H1 (cell line): ENCODE data around the gene TLK2. TPM values are rescaled to one million over a fixed set of nuclear protein-coding genes. Genes with fewer than 3 reads are reported as not detected.

ENCODE experiments used
- HDAC6 ChIP-seq: IDR thresholded peaks from one replicate; pipeline ENCODE4 v1.7.1; 2012; ENCODE audit warnings: low read depth, mild to moderate bottlenecking, inconsistent platforms, low read length, moderate library complexity
- KDM1A ChIP-seq: fragments of 200-600, 300-600 bp; sonication (generic); IDR thresholded peaks from 2 replicates; pipeline ENCODE4 v1.7.1; 2016; ENCODE audit warnings: mild to moderate bottlenecking, low read length, borderline replicate concordance
- PHF8 ChIP-seq: fragments of 200-600 bp; sonication (generic); conservative IDR thresholded peaks from 2 replicates; pipeline ENCODE4 v1.7.1; 2012; ENCODE audit warnings: low read depth, mild to moderate bottlenecking, inconsistent platforms, low read length, moderate library complexity
- polyA plus RNA-seq, 7 experiments: library from polyadenylated mRNA; depleted of rRNA in 3 of 7; stranded (reverse) in 5 of 7; unstranded in 2 of 7; fragments of >200 nt in 5 of 7; fragments of 200-250 nt in 2 of 7; gene quantifications; 1 replicate in 5 of 7; 2 replicates in 1 of 7; 4 replicates in 1 of 7; pipeline versions ENCODE4 v1.2.1 to v1.2.3, GENCODE V29; 2011 to 2013; ENCODE audit warnings: missing spikeins in 2 of 7, mixed read lengths in 2 of 7
- total RNA-seq: library from RNA; stranded (reverse); fragmentation: NEBNext Ultra II Directional; extraction: Animal tissue kit (Norgen Biotek cat#: 25700); gene quantifications from 2 replicates; pipeline ENCODE4 v1.2.1, GENCODE V29; 2021
- TF ChIP-seq, protein P1 (sequence below): fragments of 300-600 bp; sonication (generic); IDR thresholded peaks from 2 replicates; pipeline ENCODE4 v1.7.1; 2012; ENCODE audit warnings: low read length, moderate library complexity, mild to moderate bottlenecking, inconsistent platforms; ENCODE audit not compliant: insufficient replicate concordance
- TF ChIP-seq, protein P2 (sequence below): IDR thresholded peaks from 2 replicates; pipeline ENCODE4 v1.6.1; 2011; ENCODE audit warnings: low read depth, mild to moderate bottlenecking, low read length; ENCODE audit not compliant: insufficient read depth
- TF ChIP-seq, protein P3 (sequence below): IDR thresholded peaks from 2 replicates; pipeline ENCODE4 v1.6.1; 2012; ENCODE audit warnings: low read length, inconsistent platforms

TLK2 gene
- total and polyA plus RNA-seq, 2 of the 8 experiments (the other 6 are each of a cell fraction or from before 2014, with no cell fraction given): 43.1 to 59.9 TPM

DNA sequence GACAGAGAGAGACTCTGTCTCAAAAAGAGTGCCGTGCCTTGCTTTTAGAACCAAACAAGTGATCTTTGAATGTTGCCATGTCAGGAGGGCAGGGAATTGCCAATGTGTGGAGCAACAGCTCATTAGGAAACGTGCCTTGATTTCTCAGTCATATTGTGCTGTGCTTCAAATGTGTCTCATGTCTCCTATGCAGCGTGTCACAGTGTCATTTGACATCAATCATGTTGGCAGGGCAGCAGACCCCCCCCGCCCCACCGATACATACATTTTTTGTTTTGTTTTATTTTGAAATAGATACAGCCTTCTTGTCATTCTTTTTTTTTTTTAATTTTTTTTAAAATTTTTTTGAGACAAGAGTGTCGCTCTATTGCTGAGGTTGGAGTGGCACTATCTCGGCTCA, 170.9 kb downstream of the TLK2 start (continued):
- TF ChIP-seq, protein P1, sequence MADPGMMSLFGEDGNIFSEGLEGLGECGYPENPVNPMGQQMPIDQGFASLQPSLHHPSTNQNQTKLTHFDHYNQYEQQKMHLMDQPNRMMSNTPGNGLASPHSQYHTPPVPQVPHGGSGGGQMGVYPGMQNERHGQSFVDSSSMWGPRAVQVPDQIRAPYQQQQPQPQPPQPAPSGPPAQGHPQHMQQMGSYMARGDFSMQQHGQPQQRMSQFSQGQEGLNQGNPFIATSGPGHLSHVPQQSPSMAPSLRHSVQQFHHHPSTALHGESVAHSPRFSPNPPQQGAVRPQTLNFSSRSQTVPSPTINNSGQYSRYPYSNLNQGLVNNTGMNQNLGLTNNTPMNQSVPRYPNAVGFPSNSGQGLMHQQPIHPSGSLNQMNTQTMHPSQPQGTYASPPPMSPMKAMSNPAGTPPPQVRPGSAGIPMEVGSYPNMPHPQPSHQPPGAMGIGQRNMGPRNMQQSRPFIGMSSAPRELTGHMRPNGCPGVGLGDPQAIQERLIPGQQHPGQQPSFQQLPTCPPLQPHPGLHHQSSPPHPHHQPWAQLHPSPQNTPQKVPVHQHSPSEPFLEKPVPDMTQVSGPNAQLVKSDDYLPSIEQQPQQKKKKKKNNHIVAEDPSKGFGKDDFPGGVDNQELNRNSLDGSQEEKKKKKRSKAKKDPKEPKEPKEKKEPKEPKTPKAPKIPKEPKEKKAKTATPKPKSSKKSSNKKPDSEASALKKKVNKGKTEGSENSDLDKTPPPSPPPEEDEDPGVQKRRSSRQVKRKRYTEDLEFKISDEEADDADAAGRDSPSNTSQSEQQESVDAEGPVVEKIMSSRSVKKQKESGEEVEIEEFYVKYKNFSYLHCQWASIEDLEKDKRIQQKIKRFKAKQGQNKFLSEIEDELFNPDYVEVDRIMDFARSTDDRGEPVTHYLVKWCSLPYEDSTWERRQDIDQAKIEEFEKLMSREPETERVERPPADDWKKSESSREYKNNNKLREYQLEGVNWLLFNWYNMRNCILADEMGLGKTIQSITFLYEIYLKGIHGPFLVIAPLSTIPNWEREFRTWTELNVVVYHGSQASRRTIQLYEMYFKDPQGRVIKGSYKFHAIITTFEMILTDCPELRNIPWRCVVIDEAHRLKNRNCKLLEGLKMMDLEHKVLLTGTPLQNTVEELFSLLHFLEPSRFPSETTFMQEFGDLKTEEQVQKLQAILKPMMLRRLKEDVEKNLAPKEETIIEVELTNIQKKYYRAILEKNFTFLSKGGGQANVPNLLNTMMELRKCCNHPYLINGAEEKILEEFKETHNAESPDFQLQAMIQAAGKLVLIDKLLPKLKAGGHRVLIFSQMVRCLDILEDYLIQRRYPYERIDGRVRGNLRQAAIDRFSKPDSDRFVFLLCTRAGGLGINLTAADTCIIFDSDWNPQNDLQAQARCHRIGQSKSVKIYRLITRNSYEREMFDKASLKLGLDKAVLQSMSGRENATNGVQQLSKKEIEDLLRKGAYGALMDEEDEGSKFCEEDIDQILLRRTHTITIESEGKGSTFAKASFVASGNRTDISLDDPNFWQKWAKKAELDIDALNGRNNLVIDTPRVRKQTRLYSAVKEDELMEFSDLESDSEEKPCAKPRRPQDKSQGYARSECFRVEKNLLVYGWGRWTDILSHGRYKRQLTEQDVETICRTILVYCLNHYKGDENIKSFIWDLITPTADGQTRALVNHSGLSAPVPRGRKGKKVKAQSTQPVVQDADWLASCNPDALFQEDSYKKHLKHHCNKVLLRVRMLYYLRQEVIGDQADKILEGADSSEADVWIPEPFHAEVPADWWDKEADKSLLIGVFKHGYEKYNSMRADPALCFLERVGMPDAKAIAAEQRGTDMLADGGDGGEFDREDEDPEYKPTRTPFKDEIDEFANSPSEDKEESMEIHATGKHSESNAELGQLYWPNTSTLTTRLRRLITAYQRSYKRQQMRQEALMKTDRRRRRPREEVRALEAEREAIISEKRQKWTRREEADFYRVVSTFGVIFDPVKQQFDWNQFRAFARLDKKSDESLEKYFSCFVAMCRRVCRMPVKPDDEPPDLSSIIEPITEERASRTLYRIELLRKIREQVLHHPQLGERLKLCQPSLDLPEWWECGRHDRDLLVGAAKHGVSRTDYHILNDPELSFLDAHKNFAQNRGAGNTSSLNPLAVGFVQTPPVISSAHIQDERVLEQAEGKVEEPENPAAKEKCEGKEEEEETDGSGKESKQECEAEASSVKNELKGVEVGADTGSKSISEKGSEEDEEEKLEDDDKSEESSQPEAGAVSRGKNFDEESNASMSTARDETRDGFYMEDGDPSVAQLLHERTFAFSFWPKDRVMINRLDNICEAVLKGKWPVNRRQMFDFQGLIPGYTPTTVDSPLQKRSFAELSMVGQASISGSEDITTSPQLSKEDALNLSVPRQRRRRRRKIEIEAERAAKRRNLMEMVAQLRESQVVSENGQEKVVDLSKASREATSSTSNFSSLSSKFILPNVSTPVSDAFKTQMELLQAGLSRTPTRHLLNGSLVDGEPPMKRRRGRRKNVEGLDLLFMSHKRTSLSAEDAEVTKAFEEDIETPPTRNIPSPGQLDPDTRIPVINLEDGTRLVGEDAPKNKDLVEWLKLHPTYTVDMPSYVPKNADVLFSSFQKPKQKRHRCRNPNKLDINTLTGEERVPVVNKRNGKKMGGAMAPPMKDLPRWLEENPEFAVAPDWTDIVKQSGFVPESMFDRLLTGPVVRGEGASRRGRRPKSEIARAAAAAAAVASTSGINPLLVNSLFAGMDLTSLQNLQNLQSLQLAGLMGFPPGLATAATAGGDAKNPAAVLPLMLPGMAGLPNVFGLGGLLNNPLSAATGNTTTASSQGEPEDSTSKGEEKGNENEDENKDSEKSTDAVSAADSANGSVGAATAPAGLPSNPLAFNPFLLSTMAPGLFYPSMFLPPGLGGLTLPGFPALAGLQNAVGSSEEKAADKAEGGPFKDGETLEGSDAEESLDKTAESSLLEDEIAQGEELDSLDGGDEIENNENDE: no peak
- TF ChIP-seq KDM1A (no peak), PHF8 (no peak), HDAC6 (no peak)
- TF ChIP-seq, protein P2, sequence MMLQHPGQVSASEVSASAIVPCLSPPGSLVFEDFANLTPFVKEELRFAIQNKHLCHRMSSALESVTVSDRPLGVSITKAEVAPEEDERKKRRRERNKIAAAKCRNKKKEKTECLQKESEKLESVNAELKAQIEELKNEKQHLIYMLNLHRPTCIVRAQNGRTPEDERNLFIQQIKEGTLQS: no peak
- TF ChIP-seq, protein P3, sequence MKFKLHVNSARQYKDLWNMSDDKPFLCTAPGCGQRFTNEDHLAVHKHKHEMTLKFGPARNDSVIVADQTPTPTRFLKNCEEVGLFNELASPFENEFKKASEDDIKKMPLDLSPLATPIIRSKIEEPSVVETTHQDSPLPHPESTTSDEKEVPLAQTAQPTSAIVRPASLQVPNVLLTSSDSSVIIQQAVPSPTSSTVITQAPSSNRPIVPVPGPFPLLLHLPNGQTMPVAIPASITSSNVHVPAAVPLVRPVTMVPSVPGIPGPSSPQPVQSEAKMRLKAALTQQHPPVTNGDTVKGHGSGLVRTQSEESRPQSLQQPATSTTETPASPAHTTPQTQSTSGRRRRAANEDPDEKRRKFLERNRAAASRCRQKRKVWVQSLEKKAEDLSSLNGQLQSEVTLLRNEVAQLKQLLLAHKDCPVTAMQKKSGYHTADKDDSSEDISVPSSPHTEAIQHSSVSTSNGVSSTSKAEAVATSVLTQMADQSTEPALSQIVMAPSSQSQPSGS: no peak
